H9 (cell line): Measurements from ENCODE around the gene KCNC2. TPM values are rescaled to one million over a fixed set of nuclear protein-coding genes. Genes with fewer than 3 reads are reported as not detected.
"Not testable (repeated sequence)": the region's sequence is repeated elsewhere in the genome, so short reads cannot be mapped to it uniquely, and the experiment has no call there.

Experiments
- DNase-seq: peaks from one replicate; pipeline ENCODE4 v3.0.0-alpha.2; 2017
- H2AFZ ChIP-seq: one replicate; pipeline ENCODE4 v1.6.1; 2013; ENCODE audit warnings: mild to moderate bottlenecking, low read length, control low read depth, moderate library complexity
- H2AK5ac ChIP-seq: 2 replicates; pipeline ENCODE4 v1.6.1; 2013; ENCODE audit warnings: low read length, control low read depth, mixed read lengths; ENCODE audit not compliant: insufficient read length
- H2BK120ac ChIP-seq: one replicate; pipeline ENCODE4 v1.6.1; 2013; ENCODE audit warnings: low read depth, mild to moderate bottlenecking, low read length, control low read depth, inconsistent platforms; ENCODE audit not compliant: poor library complexity, severe bottlenecking
- H2BK12ac ChIP-seq: 2 replicates; pipeline ENCODE4 v1.6.1; 2013; ENCODE audit warnings: low read length, control low read depth, mixed read lengths, low read depth; ENCODE audit not compliant: insufficient read length
- H2BK15ac ChIP-seq: 2 replicates; pipeline ENCODE4 v1.6.1; 2013; ENCODE audit warnings: low read depth, low read length, control low read depth
- H2BK20ac ChIP-seq: one replicate; pipeline ENCODE4 v1.6.1; 2013; ENCODE audit warnings: low read depth, mild to moderate bottlenecking, low read length, control low read depth, inconsistent platforms; ENCODE audit not compliant: poor library complexity, severe bottlenecking
- H2BK5ac ChIP-seq: 2 replicates; pipeline ENCODE4 v1.6.1; 2013; ENCODE audit warnings: low read length, control low read depth, mixed read lengths; ENCODE audit not compliant: insufficient read length
- H3K14ac ChIP-seq: 2 replicates; pipeline ENCODE4 v1.6.1; 2013; ENCODE audit warnings: low read length, control low read depth; ENCODE audit not compliant: insufficient read depth
- H3K18ac ChIP-seq: 2 replicates; pipeline ENCODE4 v1.6.1; 2013; ENCODE audit warnings: low read depth, mild to moderate bottlenecking, mixed read lengths, low read length, control low read depth; ENCODE audit not compliant: insufficient read length
- H3K23ac ChIP-seq: 2 replicates; pipeline ENCODE4 v1.6.1; 2013; ENCODE audit warnings: low read length, control low read depth, mixed read lengths, low read depth; ENCODE audit not compliant: insufficient read length
- H3K23me2 ChIP-seq: 2 replicates; pipeline ENCODE4 v1.6.1; 2013; ENCODE audit warnings: low read depth, mild to moderate bottlenecking, mixed read lengths, low read length, control low read depth; ENCODE audit not compliant: insufficient read length, poor library complexity, severe bottlenecking
- H3K27ac ChIP-seq: 2 replicates; pipeline ENCODE4 v1.5.1; 2013; ENCODE audit warnings: low read length, control low read depth, mixed read lengths, low read depth; ENCODE audit not compliant: insufficient read length
- H3K27me3 ChIP-seq: 2 replicates; pipeline ENCODE4 v1.6.1; 2013; ENCODE audit warnings: low read length, control low read depth, inconsistent platforms; ENCODE audit not compliant: insufficient read depth
- H3K4ac ChIP-seq: 2 replicates; pipeline ENCODE4 v1.6.1; 2013; ENCODE audit warnings: low read depth, mild to moderate bottlenecking, control low read depth, inconsistent platforms, low read length, moderate library complexity
- H3K4me1 ChIP-seq: 2 replicates; pipeline ENCODE4 v1.6.1; 2013; ENCODE audit warnings: low read length, control low read depth, inconsistent platforms; ENCODE audit not compliant: insufficient read depth
- H3K4me2 ChIP-seq: 2 replicates; pipeline ENCODE4 v1.6.1; 2013; ENCODE audit warnings: low read length, control low read depth, mixed read lengths; ENCODE audit not compliant: insufficient read length, insufficient read depth
- H3K56ac ChIP-seq: 2 replicates; pipeline ENCODE4 v1.6.1; 2013; ENCODE audit warnings: low read depth, mild to moderate bottlenecking, mixed read lengths, low read length, control low read depth; ENCODE audit not compliant: insufficient read length
- H3K79me1 ChIP-seq: 2 replicates; pipeline ENCODE4 v1.6.1; 2013; ENCODE audit warnings: low read depth, mild to moderate bottlenecking, moderate library complexity, low read length, control low read depth, inconsistent platforms; ENCODE audit not compliant: insufficient read depth, poor library complexity, severe bottlenecking
- H3K79me2 ChIP-seq: 2 replicates; pipeline ENCODE4 v1.6.1; 2013; ENCODE audit warnings: low read length, control low read depth, inconsistent platforms; ENCODE audit not compliant: insufficient read depth
- H3K9ac ChIP-seq: 2 replicates; pipeline ENCODE4 v1.6.1; 2013; ENCODE audit warnings: low read length, control low read depth, mixed read lengths; ENCODE audit not compliant: insufficient read length; ENCODE audit errors: extremely low read depth
- H3K9me3 ChIP-seq: one replicate; pipeline ENCODE4 v1.6.1; 2013; ENCODE audit warnings: low read depth, low read length, inconsistent platforms; ENCODE audit not compliant: control insufficient read depth
- H3T11ph ChIP-seq: one replicate; pipeline ENCODE4 v1.6.1; 2013; ENCODE audit warnings: mild to moderate bottlenecking, low read length, control low read depth, inconsistent platforms
- H4K20me1 ChIP-seq: one replicate; pipeline ENCODE4 v1.6.1; 2013; ENCODE audit not compliant: control insufficient read depth, insufficient read length, insufficient read depth
- H4K5ac ChIP-seq: 2 replicates; pipeline ENCODE4 v1.6.1; 2013; ENCODE audit warnings: low read depth, mild to moderate bottlenecking, mixed read lengths, low read length, control low read depth; ENCODE audit not compliant: insufficient read length
- H4K8ac ChIP-seq: replicated peaks from 2 replicates; pipeline ENCODE4 v1.6.1; 2013; ENCODE audit warnings: low read length, control low read depth, mixed read lengths, low read depth; ENCODE audit not compliant: insufficient read length
- H4K91ac ChIP-seq: 2 replicates; pipeline ENCODE4 v1.6.1; 2013; ENCODE audit warnings: low read depth, mild to moderate bottlenecking, moderate library complexity, mixed read lengths, low read length, control low read depth; ENCODE audit not compliant: insufficient read length
- H3K27ac Mint-ChIP-seq, 3 experiments: 2 replicates in 2 of 3; 3 replicates in 1 of 3; pipeline ENCODE4 v1.8.0; 2020 to 2021; ENCODE audit warnings: mixed read lengths in 3 of 3, mild to moderate bottlenecking in 1 of 3, moderate library complexity in 1 of 3
- H3K27me3 Mint-ChIP-seq: 2 replicates; pipeline ENCODE4 v1.8.0; 2021; ENCODE audit warnings: low read depth, mild to moderate bottlenecking, moderate library complexity, mixed read lengths
- H3K36me3 Mint-ChIP-seq, 3 experiments: 2 replicates in 2 of 3; 3 replicates in 1 of 3; pipeline ENCODE4 v1.8.0; 2020 to 2021; ENCODE audit warnings: low read depth in 3 of 3, mixed read lengths in 3 of 3; ENCODE audit not compliant: insufficient read depth in 1 of 3
- H3K4me1 Mint-ChIP-seq, 2 experiments: 2 replicates each; pipeline ENCODE4 v1.8.0; 2020; ENCODE audit warnings: mixed read lengths in 2 of 2
- H3K4me3 Mint-ChIP-seq, 2 experiments: 2 replicates in 1 of 2; 3 replicates in 1 of 2; pipeline ENCODE4 v1.8.0; 2020 to 2021; ENCODE audit warnings: mild to moderate bottlenecking in 2 of 2, mixed read lengths in 2 of 2, moderate library complexity in 1 of 2
- H3K9me3 Mint-ChIP-seq, 2 experiments: 2 replicates in 1 of 2; 3 replicates in 1 of 2; pipeline ENCODE4 v1.8.0; 2020; ENCODE audit warnings: mild to moderate bottlenecking in 2 of 2, mixed read lengths in 2 of 2, moderate library complexity in 1 of 2
- CTCF ChIP-seq: fragments of 200-600 bp; sonication (generic); conservative IDR thresholded peaks from 3 replicates; pipeline ENCODE4 v1.8.0; 2021; ENCODE audit warnings: antibody characterized with exemption, mild to moderate bottlenecking
- WGBS: extraction: QIAGEN DNeasy Blood & Tissue Kit; methylation state at CpG from one replicate; pipeline ENCODE4 v1.1.7; 2013; ENCODE audit warnings: missing lambda C conversion rate, low lambda C conversion rate, mixed read lengths; ENCODE audit not compliant: insufficient read length; ENCODE audit errors: extremely low coverage; 5-methylcytosine and 5-hydroxymethylcytosine counted together
- total RNA-seq: library from RNA; stranded (reverse); gene quantifications from 2 replicates; pipeline ENCODE4 v1.2.1, GENCODE V29; 2021

KCNC2 gene
- total RNA-seq, 1 experiment from 2014 or later = not detected

- no peak for DNase-seq
- Histone ChIP-seq H3K4me1 (no peaks in the 10 kb centered on the region), H3K9me3 (no peaks in the 10 kb centered on the region), H2AK5ac (no peak overlapping the region), H3K23me2 (no peaks in the 10 kb centered on the region), H3K56ac (no peak overlapping the region), H3K4me2 (no peak overlapping the region), H3K18ac (no peak overlapping the region), H3K27ac (no peak overlapping the region), H2BK20ac (no peak overlapping the region), H2AFZ (no peak overlapping the region), H4K5ac (no peak overlapping the region), H4K20me1 (no peaks in the 10 kb centered on the region), H3K79me2 (no peaks in the 10 kb centered on the region), H3K14ac (no peak overlapping the region), H2BK12ac (no peak overlapping the region), H2BK5ac (no peak overlapping the region), H3K23ac (no peak overlapping the region), H4K91ac (no peak overlapping the region), H3K27me3 (no peaks in the 10 kb centered on the region), H3T11ph (no peak overlapping the region), H3K4ac (no peak overlapping the region), H3K79me1 (no peaks in the 10 kb centered on the region), H2BK15ac (no peak overlapping the region), H3K9ac (no peak overlapping the region), H2BK120ac (no peak overlapping the region), H4K8ac (no peak overlapping the region)
- TF ChIP-seq CTCF = no peak
- H3K27ac Mint-ChIP-seq = no peak overlapping the region
- H3K9me3 Mint-ChIP-seq = no peaks in the 10 kb centered on the region
- no peaks in the 10 kb centered on the region for H3K4me1 Mint-ChIP-seq
- H3K4me3 Mint-ChIP-seq = no peak overlapping the region
- no peaks in the 10 kb centered on the region for H3K27me3 Mint-ChIP-seq
- H3K36me3 Mint-ChIP-seq = no peaks in the 10 kb centered on the region
These were observed 18.8 kb downstream of the KCNC2 start for GRCh38 chr12:75190846-75191245.

DNA sequence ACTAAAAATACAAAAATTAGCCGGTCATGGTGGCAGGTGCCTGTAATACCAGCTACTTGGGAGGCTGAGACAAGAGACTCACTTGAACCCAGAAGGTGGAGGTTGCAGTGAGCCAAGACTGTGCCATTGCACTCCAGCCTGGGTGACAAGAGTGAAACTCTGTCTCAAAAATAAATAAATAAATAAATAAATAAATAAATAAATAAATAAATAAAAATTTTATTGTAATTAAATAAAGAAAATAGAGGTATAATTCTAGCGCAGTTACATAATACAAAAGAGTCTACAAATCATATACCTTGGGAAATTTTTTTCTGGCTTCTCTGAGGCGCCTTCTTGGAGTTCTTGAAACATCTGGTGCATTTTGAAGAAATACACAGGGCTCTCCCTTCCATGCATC lies 23.8 kb downstream of the KCNC2 start:
- H3K9ac ChIP-seq, H2BK20ac ChIP-seq, H3K36me3 Mint-ChIP-seq, H3K4me3 Mint-ChIP-seq, H2AK5ac ChIP-seq, H2AFZ ChIP-seq, H4K5ac ChIP-seq, H4K20me1 ChIP-seq, H3K14ac ChIP-seq, H3K27ac Mint-ChIP-seq, H3K9me3 Mint-ChIP-seq, H3K79me2 ChIP-seq, H3K18ac ChIP-seq, H3K4ac ChIP-seq, H3K27me3 Mint-ChIP-seq, H2BK12ac ChIP-seq, H2BK120ac ChIP-seq, H3K9me3 ChIP-seq, H3K27ac ChIP-seq, H3T11ph ChIP-seq, H3K23ac ChIP-seq, H3K4me2 ChIP-seq, H2BK15ac ChIP-seq, DNase-seq, H2BK5ac ChIP-seq, H3K56ac ChIP-seq, H3K4me1 Mint-ChIP-seq, H3K23me2 ChIP-seq, H4K8ac ChIP-seq, H3K27me3 ChIP-seq, H3K4me1 ChIP-seq, H3K79me1 ChIP-seq, H4K91ac ChIP-seq: not testable (repeated sequence)
- no CpG with 5 or more reads among the region's 3 CpGs for WGBS
